OCI-LY1 (cell line): ENCODE data around the gene VGLL3.

Source experiments
- CTCF ChIP-seq: fragments of 200-600 bp; sonication (generic), shearing (Covaris generic); IDR thresholded peaks from 2 replicates; pipeline ENCODE4 v1.5.1; 2017; ENCODE audit warnings: mild to moderate bottlenecking, antibody characterized with exemption, low read length, moderate library complexity, mixed read lengths
- EZH2 ChIP-seq: fragments of 200-600 bp; sonication (generic), shearing (Covaris generic); IDR thresholded peaks from 2 replicates; pipeline ENCODE4 v1.8.0; 2017; ENCODE audit warnings: borderline replicate concordance, mixed run types, mild to moderate bottlenecking, antibody characterized with exemption, low read length, moderate library complexity, mixed read lengths

- no peak for TF ChIP-seq CTCF
- TF ChIP-seq EZH2, result no peak
These were observed 1.9 kb downstream of the VGLL3 start for GRCh38 chr3:86989006-86989405.
